Testis (tissue), 2 donors: ENCODE measurements around the gene ISYNA1.

Experiments used
- CTCF ChIP-seq, 3 experiments: fragments of 450-650 bp in 2 of 3; fragments of 200-600 bp in 1 of 3; sonication (generic) in 1 of 3; IDR thresholded peaks; one replicate each; pipeline ENCODE4 v1.5.1; 2016 to 2019; ENCODE audit warnings: antibody characterized with exemption in 3 of 3, mild to moderate bottlenecking in 2 of 3, moderate library complexity in 1 of 3
- POLR2A ChIP-seq: fragments of 450-650 bp; IDR thresholded peaks from one replicate; pipeline ENCODE4 v1.6.1; 2017; ENCODE audit warnings: antibody characterized with exemption, mild to moderate bottlenecking, moderate library complexity

GRCh38 chr19:18456279-18456678, 18.3 kb upstream of the ISYNA1 start:
- no peak for TF ChIP-seq POLR2A
- no peak for TF ChIP-seq CTCF (IDR thresholded peaks at IDR 0.05)
